HK-2 (cell line): ENCODE data around the gene DNAL4.
A peak's percentile ranks its signal among the peaks of the same experiment; 100 is the strongest.

Source experiments
- DNase-seq: peaks from one replicate; pipeline ENCODE4 v3.0.0-alpha.2; 2018; ENCODE audit not compliant: unreplicated experiment

DNAL4 gene

GRCh38 chr22:38758276-38758945 lies 35.5 kb downstream of the DNAL4 start:
- no peak for DNase-seq

- no peak for DNase-seq
Observed at GRCh38 chr22:38757464-38757757, 36.5 kb downstream of the DNAL4 start.

GRCh38 chr22:38756711-38757463 lies 37.1 kb downstream of the DNAL4 start:
- no peak for DNase-seq

- DNase-seq, result peak; percentile 86
Observed at GRCh38 chr22:38755911-38756532, 37.9 kb downstream of the DNAL4 start, which contains the start of gene SUN2. SUN2 (minus strand) TSS chr22:38755998; CDS start chr22:38752628, 3,370 bp downstream.

- DNase-seq, result peak; percentile 89
Observed at GRCh38 chr22:38755155-38755910, 38.6 kb downstream of the DNAL4 start.

GRCh38 chr22:38754751-38755154 lies 39.2 kb downstream of the DNAL4 start:
- DNase-seq, result no peak

- DNase-seq, result no peak
Observed at GRCh38 chr22:38753948-38754750, 39.8 kb downstream of the DNAL4 start.

GRCh38 chr22:38751422-38752346 lies 42.3 kb downstream of the DNAL4 start:
- DNase-seq, result no peak

- no peak for DNase-seq
Observed at GRCh38 chr22:38751066-38751421, 42.9 kb downstream of the DNAL4 start.

GRCh38 chr22:38750638-38751037 lies 43.3 kb downstream of the DNAL4 start:
- no peak for DNase-seq

- no peak for DNase-seq
Observed at GRCh38 chr22:38750104-38750503, 43.8 kb downstream of the DNAL4 start.

- DNase-seq, result no peak
Observed at GRCh38 chr22:38748487-38749136, 45.3 kb downstream of the DNAL4 start.

- DNase-seq, result no peak
Observed at GRCh38 chr22:38745676-38746460, 48.1 kb downstream of the DNAL4 start.

GRCh38 chr22:38744981-38745380 lies 49.0 kb downstream of the DNAL4 start:
- DNase-seq, result no peak

- no peak for DNase-seq
Observed at GRCh38 chr22:38742176-38742942, 51.6 kb downstream of the DNAL4 start.

- DNase-seq, result no peak
Observed at GRCh38 chr22:38741576-38741975, 52.4 kb downstream of the DNAL4 start.

- DNase-seq, result no peak
Observed at GRCh38 chr22:38741166-38741565, 52.8 kb downstream of the DNAL4 start.

GRCh38 chr22:38740754-38741153 lies 53.2 kb downstream of the DNAL4 start:
- no peak for DNase-seq
